HG03135 (cell line): ENCODE results near the gene FANCE.
"Not testable (repeated sequence)": the region's sequence is repeated elsewhere in the genome, so short reads cannot be mapped to it uniquely, and the experiment has no call there.

Experiments
- ATAC-seq: cut with Tn5 transposase; IDR thresholded peaks from one replicate; pipeline ENCODE4 v1.9.1; 2021; ENCODE audit warnings: mild to moderate bottlenecking, moderate library complexity; ENCODE audit not compliant: unreplicated experiment

Gene FANCE

DNA sequence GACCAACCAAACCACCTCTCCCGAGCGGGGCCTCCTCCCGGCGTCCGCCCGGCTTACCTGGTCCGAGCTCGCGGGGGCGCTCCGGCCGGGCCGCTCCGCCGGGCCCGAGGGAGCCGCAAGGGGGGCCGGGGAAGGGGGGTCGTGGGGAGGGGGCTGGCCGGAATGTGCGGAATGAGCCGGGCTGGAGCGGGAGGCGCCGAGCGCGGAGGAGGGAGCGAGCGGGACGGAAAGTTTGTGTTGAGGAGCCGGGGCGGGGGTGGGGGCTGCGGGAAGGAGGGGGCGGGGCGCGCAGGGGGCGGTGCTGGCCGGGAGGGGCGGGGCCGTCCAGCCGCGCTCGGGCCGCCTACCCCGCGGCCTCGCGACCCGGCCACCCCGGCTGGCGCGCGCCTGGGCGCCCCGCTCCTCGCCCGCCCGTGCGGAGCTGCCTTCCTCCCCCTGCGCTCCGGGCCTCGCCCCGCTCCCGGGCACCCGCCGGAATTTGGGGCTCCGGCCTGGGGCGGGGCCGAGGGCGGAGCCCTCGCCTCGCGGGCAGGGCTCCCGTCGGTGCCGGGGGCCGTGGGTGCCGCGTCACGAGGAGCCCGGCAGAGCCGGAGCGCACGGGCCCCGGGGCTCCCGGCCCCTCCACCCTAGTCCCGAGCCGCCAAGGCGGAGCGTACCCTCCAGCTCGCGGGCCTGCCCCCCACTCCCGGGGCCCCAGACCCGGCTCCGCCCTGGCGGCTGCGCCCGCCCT lies 44.9 kb downstream of the FANCE start, which contains the start of gene TEAD3:
TSS of gene TEAD3 (minus strand) at position 239 of the 730 bp plus-strand sequence.
- ATAC-seq = no peak

DNA sequence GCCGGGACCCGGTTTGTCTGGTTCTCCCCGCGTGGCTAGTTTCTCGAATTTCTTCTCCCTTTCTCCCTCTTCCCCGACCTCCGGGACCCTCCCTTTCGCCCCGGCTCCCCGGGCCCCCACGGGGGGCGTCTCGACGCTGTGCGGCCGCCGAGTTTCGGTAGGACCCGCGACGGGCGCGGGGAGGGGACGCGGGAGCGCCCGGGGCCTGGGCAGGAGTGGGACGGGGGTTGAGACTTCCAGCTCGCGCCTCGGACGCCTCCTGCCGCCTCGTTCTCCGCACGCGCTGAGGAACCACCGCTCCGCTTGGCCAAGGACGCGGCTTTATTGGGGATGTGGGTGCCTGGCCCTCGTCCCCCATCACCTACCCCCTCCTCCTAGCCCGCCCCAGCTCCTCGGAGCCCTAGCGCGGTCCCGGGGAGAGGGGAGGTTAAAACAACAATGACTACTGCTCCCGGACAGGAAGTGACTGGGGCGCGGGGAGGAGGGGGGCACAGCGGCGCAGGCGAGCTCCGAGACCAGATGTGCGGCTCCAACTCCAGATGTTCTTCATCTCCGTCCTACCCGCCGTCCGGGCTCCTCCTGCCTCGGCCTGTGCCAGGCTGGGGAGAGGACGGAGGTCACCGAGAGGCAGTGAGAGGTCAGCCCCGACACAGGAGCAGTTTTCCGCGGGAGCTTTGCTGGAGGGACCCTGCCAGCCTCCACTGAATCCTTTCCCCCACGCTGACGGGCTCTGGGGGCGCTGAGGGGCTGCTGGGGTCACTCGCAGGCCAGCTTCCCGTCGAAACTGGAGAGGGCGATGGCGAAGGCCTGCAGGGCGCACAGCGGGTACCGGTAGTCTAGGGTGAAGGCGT lies 45.7 kb downstream of the FANCE start:
- ATAC-seq = no peak

DNA sequence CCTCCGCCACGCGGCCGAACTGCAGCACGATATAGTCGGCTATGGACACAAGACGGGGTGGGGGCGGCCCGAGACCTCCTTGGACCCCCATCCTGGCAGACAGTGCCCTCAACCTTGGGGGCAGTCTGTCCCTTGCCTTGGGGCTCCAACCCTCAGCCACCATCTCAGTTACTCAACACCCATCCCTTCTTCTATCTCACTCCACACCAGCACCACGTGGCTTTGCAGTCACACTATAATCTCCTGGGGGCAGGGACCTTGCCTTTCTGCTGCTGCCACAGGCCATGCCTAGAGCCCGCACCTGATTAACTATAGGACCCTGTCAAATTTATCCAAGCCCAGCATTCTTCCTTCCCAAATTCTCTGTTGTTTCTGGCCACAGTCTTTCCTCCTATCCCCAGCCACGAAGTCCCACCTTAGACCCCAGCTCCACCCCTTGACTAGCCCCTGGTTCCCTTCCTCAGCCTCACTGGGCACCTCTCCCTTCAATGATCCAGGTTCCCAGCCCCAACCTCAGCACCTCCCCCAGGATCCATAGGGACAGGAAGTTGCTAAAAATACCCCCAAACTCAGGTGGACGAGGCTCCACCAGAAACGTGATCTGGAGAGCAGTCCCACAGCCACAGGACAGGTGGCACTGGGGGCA lies 46.4 kb downstream of the FANCE start:
- no peak for ATAC-seq

DNA sequence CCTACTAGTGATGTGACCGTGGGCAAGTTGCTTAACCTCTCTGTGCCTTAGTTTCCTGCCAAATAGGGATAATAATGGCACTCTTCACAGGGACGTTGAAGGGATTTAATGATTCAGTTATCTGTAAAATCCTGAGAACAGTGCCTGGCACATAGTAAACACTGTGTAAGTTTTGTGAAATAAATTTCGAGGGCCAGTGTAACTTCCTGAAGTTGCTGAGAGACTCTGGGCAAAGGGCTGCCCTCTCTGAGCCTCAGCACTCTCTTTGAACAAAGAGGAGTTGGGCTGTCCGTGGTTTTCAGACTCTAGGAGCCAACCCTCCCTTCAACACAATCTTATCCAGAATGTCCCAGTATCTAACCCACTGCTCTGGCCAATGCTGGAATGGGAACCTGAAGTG lies 47.2 kb downstream of the FANCE start:
- ATAC-seq = no peak

DNA sequence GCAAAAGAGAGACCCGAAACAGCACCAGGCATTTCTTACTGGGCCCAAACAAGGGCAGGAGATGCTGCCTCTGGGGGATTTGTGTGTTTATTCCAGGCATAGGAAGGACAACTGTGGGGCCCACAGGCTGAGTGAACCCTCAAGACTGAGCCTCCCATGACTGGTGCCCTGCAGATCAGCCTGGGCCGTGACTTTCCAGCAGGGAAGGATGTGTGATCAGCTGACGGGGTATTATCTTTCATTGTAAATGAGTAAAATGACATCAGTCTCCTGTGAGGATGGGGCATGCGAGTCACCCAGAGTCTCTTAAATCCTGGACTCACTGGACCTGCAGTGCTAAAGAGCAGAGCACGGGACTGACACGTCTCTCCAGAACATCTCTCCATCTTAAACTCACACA lies 48.6 kb downstream of the FANCE start:
- ATAC-seq = no peak

DNA sequence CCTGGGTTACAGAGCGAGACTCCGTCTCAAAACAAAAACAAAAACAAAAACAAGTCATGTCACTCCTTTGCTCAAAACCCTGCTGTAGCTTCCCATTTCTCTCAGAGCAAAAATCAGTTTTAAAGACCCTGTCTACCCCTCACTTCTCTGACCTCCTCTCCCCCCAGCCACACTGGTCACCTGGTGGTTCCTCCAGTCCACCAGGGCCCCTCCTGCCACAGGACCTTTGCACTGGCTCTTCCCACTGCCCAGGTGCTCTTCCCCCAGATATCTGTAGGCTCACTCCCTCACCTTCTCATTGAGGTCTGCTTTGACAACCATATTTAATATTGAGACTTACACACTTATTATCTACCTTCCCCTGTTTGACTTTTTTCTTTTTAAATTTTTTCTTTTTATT lies 49.6 kb downstream of the FANCE start:
- no peak for ATAC-seq

DNA sequence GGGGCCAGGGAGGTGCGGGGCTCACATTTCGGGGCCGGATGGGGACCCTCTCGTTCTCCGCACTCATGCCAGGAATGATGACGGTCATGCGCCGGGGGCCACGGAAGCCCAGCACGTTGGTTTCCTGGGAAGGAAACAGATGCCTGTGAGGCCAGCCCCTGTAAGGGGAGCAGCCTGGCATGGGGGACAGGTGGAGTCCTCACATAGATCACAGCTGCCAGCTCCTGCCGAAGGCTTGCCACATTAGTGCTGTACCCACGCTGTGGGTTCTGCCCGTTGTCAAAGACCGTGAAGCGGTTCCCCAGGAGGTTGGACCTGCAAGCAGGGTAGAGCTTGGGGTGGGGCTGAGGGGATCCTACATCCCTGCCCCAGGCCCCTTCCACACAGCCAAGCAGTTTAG lies 51.4 kb downstream of the FANCE start:
- no peak for ATAC-seq

DNA sequence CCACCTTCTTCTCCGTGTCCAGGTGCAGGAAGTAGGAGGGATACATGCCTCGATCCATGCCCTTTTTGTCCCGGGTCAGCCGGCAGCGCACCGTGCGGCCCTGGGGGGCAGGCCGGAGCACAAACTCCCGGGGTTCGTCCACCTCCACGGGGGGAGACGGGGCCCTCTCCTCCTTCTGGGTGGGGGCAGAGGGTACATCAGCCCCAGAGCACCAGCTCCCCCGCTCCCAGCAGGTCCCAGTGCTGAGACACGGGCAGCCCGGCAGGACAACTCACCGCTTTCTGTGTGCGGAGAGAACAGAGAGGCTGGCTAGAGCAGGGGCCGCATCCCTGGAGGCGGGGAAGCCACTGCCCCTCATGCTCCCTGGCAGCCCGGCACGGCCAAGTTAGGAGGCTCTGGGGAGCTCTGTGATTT lies 53.9 kb downstream of the FANCE start:
- ATAC-seq = no peak

DNA sequence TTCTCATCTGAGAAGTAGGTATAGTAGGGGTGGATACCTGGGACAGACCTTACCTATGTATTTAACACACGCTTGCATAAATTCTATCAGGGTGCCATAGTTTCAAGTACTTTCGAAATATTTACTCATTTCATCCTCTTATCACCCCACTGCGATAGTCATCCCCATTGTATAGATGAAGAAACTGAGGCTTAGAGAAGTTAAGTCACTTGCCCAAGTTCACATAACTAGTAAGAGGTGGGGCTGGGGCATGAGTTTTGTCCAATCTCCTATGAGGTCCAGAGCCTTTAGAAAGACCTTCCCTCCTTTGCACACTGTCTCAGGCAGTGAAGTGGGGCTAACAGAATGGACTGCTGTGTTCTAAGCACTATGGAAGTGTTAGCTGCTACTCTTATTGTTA lies 54.4 kb downstream of the FANCE start:
- ATAC-seq = no peak

DNA sequence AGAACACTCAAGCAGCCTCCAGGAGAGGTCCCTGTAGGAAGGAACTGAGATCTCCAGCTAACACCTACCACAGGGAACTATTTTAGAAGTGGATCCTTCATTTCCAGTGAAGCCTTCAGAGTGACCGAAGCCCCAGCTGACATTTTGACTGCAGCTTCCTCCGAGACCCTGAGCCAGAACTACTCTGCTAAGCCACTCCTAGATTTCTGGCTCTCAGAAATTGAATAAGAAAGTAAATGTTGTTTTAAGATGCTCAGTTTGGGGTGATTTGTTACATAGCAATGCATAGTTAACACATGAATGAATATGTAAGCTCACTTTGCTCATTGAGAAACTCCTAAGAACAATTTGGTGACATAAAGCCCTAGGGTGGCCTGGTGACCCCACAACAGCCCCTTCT lies 55.1 kb downstream of the FANCE start:
- no peak for ATAC-seq

DNA sequence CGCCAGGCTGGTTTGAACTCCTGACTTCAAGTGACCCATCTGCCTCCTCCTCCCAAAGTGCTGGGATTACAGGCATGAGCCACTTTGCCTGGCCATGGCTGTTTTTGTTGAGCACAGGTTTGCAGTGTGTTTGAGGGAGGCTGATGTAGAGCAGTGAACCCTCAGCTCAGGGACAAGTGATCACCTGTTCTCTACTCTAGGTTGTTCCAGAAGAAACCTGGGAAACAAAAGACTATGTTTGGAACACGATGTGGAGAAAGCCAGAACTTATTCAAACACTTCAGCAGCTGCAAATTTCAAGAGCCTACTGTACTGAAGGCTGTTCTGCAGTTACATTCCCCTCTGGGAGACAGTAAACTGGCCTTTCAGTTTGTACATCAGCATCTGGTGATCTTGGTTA lies 55.9 kb downstream of the FANCE start:
- no peak for ATAC-seq

DNA sequence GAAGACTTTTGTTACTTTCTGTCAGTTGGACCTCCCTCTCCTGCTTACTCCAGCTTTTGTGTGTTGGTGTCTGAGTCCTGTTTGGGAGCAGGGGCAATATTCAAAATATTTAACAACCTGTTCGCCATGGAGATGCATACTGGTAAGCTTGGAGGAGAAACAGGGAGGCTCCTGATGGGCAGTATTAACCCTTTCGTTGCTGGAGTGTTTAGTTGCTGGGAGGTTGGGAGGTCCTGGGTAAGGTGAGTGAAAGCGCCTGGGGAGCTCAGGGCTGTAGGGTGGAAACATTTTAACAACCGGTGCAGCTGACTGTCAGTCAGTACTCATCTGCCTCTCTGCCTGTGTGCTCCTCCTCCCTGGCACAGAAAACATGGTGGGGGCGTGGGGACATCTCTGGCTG lies 56.4 kb downstream of the FANCE start:
- no peak for ATAC-seq

DNA sequence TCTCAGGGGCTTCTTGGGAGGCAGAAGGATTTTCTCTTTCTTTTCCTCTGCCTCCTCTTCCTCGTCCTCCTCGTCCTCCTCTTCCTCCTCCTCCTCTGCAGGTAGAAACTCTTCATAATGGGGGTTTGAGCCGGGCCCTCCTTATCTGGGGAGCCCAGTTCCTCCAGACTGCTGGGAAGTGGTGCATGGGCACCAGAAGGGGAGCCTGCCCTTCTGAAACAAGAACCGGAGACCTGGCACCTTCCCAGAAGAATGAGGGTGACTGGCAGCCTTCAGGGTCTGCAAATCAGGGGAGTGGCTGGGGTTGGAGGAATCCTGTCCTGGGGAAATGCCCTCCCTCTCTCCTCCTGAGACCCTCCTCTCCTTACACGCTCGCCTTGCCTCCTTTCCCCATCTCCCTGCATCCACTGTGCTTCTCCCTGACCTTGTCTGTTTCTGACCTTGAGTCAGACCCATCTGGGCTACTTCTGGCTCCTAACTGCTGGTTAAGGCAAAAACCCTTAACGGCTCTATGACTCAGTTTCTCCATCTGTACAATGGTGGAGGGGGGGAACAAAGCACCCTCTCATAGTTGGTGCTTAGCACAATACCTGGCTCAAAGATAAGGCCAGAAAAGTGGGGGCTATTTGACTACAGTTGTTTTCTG lies 58.9 kb downstream of the FANCE start:
- no peak for ATAC-seq

DNA sequence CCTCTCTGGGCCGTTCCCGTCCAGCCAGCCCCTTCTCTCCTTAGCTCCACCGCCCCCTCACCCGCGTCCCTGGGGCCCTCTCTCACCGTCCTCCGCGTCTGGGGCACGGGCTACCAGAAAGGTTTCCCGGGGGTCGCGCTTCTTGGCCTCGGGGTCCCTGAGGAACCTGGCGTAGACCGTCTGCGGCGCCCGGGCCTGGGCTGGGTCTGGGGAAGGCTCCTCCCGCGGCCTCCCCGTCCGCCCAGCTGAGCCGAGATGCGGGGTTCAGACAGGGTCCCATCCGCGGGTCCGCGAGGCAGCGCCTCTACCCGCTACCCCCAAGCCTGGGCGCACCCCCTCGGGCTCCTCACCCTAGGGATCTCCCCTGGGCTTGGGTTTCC lies 59.4 kb downstream of the FANCE start:
- ATAC-seq = no peak

DNA sequence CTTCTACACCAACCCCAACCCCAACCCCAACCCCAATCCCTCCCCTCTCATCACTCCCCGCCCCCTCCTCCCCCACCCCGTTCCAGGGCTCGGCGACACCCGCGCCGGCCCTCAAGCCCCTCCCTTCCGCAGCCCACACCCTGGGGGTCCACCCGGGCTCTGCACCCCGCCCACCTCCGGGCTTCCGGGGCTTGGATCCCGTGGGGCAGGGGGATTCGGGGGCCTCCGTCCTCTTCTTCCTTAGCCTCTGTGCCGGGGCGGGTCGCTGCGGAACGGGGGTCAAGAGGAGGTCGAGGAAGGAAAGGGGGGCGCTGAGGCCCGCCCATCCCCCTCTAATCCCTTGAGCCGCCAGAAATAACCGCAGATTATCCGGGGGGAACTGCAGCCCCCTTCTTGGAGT lies 59.9 kb downstream of the FANCE start:
- ATAC-seq = no peak

DNA sequence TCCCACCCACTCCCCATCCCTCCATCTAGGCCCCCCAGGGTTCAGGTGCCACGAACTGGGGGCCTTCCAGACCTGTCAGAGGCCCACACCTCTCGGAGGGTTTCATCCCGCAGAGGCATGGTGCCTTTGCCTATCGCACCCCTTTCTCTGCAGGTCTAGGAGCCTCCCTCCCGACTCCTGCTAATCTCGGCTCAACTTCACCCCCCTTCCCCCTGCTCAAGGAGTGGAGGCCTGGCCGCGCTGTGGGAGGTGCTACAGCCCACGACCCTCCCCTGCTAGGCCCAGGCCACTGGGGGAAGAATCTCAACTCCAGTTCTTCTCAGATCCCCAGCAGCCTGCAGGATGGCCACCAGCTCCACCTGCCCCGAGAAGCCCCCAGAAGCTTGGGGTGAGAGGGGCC lies 60.6 kb downstream of the FANCE start, which contains the start of gene TULP1:
TSS of gene TULP1 (minus strand) at position 157 of the 400 bp plus-strand sequence. CDS start at position 119, 38 bp downstream.
- no peak for ATAC-seq

DNA sequence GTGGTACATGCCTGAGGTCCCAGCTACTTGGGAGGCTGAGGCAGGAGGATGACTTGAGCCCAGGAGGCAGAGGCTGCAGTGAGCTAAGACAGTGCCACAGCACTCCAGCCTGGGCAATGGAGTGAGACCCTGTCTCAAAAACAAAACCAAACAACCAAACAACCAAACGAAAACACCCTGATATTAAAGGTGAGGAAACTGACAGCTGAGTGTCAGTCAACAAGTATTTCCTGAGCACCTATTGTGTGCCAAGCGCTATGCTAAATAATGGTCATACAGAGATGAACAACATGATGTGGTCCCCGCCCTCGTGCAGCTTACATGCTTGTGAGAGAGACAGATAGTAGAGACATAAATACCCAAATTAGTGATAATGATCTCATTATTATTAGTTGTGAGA lies 62.4 kb downstream of the FANCE start:
- no peak for ATAC-seq

DNA sequence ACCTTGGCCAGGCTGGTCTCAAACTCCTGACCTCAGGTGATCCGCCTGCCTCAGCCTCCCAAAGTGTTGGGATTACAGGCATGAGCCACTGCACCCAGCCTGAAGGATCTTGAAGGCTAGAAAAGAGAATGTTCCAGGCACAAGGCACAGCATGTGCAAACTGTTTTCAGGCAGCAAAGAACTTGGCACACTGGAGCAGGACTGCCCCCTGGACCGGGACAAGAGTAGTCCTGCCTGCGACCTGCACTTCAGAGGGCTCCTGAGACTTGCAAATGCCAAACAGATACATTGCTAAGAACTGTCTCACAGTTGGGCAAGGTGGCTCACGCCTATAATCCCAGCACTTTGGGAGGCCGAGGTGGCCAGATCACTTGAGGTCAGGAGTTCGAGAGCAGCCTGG lies 63.8 kb downstream of the FANCE start:
- not testable (repeated sequence) for ATAC-seq
